Activated T-cell treated with anti-CD3 and anti-CD28 coated beads for 48 hours (primary cell): Measurements from ENCODE around the gene UBE2N.

Experiments used
- DNase-seq: peaks from one replicate; pipeline ENCODE4 v3.0.0-alpha.2; 2020; ENCODE audit warnings: low read depth

The UBE2N gene

GRCh38 chr12:93379981-93380361, 61.8 kb downstream of the UBE2N start:
- DNase-seq = no peak

GRCh38 chr12:93379326-93379980, 62.3 kb downstream of the UBE2N start:
- no peak for DNase-seq

- DNase-seq = no peak
Measured at GRCh38 chr12:93378998-93379325, 62.8 kb downstream of the UBE2N start.

DNA sequence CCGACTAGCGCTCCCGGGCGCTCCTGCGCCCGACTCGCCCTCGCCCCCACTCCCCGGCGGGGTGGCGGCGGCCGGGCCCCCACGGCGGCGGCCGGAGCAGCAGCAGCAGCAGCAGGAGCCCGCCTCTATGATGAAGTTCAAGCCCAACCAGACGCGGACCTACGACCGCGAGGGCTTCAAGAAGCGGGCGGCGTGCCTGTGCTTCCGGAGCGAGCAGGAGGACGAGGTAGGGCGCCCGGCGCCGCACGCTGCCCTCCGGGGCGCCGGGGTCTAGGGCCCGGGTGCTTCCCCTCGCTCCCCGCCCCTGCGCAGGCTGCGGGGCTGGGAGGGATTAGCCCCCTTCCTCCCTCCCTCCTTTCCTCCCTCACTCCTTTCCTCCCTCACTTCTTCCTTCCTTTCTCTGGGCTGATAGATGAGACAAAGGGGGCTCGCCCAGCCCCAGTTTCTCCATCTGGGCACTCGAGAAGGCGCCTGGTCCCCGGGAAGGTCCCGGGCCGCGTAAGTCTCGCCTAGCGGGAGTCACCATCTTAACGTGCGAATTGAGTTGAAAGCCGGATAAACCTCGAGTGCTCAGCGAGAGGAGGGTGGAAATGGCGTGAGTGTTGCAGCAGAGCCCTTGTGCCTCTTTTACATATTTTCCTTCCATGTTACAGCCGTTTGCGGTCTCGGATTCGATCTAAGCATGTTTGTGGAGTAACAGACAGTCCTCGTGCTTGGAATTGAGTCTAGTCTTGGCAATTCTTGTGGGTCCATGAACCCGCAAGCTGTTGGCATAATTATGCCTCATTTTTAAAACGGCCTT, 63.4 kb downstream of the UBE2N start:
- DNase-seq = peak; percentile 51

GRCh38 chr12:93377252-93378195, 64.2 kb downstream of the UBE2N start, which contains the start of gene NUDT4:
TSS of gene NUDT4 (plus strand) at chr12:93377925. CDS start at chr12:93378323, 398 bp downstream.
- DNase-seq = peak; percentile 96

GRCh38 chr12:93376436-93377251, 65.1 kb downstream of the UBE2N start:
- DNase-seq = no peak

DNA sequence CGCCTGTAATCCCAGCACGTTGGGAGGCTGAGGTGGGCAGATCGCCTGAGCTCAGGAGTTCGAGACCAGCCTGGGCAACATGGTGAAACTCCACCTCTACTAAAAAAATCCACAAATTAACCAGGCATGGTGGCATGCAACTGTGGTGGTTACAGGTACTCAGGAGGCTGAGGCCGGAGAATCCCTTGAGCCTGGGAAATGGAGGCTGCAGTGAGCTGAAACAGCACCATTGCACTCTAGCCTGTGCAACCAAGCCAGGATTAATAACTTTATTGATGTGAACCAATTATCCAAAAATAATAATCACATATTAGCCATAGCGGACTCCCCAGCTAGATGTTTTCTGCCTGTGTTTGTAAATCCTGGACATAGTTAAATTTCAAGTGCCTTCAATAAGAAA, 65.8 kb downstream of the UBE2N start:
- no peak for DNase-seq

DNA sequence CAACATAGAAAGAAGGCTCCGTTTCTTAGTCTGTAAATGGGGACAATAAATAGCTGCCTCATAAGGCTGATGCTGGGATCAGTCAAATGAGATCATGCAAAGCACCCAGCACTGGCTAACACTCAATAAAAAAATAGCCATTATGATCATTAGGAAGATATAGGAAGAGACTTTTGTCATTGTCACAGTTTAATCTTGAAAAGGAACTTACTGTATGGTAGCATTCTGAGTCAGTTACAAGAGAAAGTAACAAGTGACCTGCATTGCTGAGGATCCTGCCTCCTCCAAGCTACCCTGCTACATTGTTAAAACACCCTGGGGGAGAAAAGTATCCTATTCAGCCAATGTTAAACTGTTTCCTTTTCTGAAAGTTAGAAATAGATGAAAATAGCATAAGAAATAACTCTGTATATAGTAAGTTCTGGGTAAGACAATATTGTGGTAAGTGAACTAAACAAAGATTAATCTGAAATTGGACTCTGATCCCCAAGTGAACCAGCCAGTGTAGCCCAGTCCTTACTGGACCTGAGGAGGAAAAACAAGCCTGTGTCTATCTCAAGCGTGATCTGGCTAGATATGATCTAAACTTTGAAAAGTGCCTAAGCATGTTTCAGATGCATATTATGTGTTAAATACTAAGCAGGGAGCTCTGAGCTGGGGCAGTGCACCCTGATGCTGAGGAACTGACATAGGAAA, 67.6 kb downstream of the UBE2N start:
- no peak for DNase-seq

- no peak for DNase-seq
Measured at GRCh38 chr12:93370947-93371346, 70.8 kb downstream of the UBE2N start.

DNA sequence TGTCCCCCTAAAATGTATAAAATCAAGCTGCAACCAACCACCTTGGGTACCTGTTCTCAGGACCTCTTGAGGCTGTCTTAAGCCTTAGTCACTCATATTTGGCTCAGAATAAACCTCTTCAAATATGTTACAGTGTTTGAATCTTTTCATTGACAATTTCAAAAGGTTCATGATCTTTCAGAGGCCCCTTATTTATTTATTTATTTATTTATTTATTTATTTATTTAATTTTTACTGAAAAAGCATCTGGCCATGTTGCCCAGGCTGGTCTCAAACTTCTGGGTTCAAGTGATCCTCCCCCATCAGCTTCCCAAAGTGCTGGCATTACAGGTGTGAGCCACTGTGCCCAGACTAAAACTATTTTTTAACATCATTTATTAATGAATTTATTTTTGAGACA, 72.2 kb downstream of the UBE2N start:
- DNase-seq = no peak

GRCh38 chr12:93368766-93369165, 73.0 kb downstream of the UBE2N start:
- no peak for DNase-seq

DNA sequence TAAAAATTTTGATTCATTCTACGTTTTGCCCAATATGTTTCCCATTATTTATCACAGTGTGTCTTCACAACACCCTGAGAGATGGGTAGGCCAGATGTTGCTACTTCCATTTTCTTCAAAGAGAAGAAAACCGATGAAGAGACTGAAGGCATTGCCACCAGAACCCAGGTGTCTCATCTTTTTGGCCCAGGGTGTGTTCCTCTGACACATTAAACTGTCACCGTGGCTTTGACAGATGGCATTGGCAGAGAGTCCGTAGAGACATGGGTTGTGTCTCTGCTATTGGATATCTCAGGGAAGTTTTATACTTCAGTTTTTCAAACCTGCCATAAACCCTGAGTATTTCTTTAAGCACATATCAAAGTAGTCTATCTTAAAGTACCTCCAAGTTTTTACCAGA, 75.3 kb downstream of the UBE2N start:
- no peak for DNase-seq

GRCh38 chr12:93365616-93366405, 75.9 kb downstream of the UBE2N start:
- DNase-seq = no peak

DNA sequence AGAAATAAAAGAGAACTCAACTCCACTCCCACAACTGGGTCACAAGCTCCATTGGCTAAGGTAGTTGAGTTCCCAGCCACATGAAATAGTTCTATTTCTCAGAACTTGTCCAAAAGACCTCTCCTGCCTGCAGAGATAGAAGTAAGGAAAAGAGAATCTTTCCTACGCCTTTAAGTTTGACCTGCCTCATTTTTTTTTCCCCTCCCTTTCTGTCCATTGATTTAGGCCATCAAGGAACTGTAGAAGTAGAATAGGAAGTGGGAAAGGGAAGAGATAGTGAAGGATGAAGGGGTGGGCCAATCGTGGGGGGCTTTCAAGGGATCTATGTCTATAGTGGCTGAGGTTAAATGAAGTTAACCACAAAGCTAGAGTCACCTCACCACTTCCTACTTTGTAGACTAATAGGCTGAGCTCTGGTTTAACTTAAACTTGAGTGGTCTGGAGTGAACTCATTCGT, 77.9 kb downstream of the UBE2N start:
- DNase-seq = no peak

DNA sequence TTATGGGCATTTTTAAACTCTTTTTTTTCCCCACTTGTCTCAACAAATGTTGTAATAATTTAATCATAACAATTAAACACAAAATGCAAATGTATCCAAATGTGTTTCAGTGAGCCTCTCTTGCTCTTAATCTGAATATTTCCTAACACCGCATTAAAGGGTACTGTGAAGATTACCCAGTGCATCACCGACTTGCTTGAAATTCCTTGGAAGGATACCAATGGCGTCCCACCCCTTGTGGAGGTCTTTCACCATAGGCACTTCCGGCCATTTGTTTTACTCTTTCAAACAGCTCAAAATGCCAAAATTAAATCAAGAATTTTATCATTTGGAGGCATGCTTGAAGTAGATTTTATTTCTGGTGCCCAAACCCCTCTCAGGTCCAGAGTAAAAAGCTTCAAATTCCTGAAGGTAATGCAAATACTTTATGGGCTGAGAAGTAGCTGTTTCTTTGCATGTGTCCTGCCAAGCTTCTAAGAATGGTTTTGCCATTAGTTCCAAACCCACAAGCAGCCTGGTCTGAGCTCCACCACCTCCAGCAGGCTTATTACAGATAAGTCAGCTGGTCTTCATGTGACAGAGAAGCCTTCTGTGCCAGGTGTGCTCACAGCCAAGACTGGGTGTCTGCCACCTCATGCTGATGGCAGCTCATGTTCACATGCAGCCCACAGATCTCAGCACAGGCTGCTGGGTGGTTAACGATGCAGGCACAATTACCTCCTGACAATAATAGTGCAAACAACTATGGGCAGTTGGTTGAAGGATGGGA, 80.4 kb downstream of the UBE2N start:
- DNase-seq = no peak

DNA sequence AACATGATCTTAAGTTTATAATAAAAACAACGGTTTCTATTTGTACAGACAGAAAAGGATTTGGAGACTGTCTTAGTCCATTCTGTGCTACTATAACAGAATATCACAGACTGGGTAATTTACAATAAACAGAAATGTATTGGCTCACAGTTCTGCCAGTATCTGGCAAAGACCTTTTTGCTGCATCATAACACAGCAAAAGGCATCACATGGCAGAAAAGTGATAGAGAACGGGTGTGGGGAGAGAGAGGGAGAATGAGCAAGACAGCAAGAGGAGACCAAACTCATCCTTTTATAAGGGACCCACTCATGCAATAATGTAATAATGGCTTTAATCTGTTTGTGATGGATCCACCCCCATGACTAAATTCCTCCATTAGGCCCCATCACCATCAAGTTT, 81.1 kb downstream of the UBE2N start:
- DNase-seq = no peak

DNA sequence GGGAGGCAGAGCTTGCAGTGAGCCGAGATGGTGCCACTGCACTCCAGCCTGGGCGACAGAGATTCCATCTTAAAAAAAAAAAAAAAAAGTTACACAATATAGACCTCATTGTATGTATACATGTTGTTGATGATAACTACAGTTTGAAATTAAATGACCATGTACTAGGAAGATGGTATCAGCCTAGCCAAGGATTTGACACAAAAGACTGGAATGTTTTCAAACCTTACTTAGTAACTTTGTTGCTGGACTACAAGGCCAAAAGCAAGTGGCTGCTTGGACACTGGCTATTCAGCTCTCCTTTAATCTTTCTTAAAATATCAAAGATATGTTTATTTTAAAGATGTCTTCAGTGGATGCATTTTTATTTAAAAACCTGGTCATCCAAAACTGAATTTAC, 82.9 kb downstream of the UBE2N start:
- no peak for DNase-seq

GRCh38 chr12:93358058-93358457, 83.7 kb downstream of the UBE2N start:
- no peak for DNase-seq

GRCh38 chr12:93356214-93356613, 85.5 kb downstream of the UBE2N start:
- DNase-seq = no peak
